Activated CD8-positive, alpha-beta T cell treated with anti-CD3 and anti-CD28 coated beads for 36 hours (primary cell): Measurements from ENCODE around the gene NLGN1. TPM values are rescaled to one million over a fixed set of nuclear protein-coding genes. Genes with fewer than 3 reads are reported as not detected.

Experiments used
- ATAC-seq: fragments of 200-7000 bp; cut with Tn5 transposase; one replicate; pipeline ENCODE4 v1.10.0; 2021; ENCODE audit warnings: mild to moderate bottlenecking, moderate library complexity
- CTCF ChIA-PET: fragments of 350-600 bp; sonication (Branson Sonifier 250); formaldehyde crosslinking; loops from one replicate; lab custom pipeline; 2021; ENCODE audit warnings: antibody characterized with exemption; lab: Charles Lee
- POLR2A ChIA-PET: fragments of 350-600 bp; sonication (Branson Sonifier 250); formaldehyde crosslinking; loops from one replicate; lab custom pipeline; 2021; ENCODE audit warnings: antibody characterized with exemption; lab: Charles Lee
- DNase-seq: peaks from one replicate; pipeline ENCODE4 v3.0.0-alpha.2; 2020
- H3K27ac Mint-ChIP-seq: one replicate; pipeline ENCODE4 v1.8.0; 2021; ENCODE audit warnings: mild to moderate bottlenecking, mixed read lengths
- H3K27me3 Mint-ChIP-seq: one replicate; pipeline ENCODE4 v1.8.0; 2021; ENCODE audit warnings: mixed read lengths
- H3K36me3 Mint-ChIP-seq: one replicate; pipeline ENCODE4 v1.8.0; 2021; ENCODE audit warnings: low read depth, mixed read lengths
- H3K4me1 Mint-ChIP-seq: one replicate; pipeline ENCODE4 v1.8.0; 2021; ENCODE audit warnings: low read depth, mixed read lengths
- H3K4me3 Mint-ChIP-seq: one replicate; pipeline ENCODE4 v1.8.0; 2021; ENCODE audit warnings: mild to moderate bottlenecking, moderate library complexity, mixed read lengths
- H3K9me3 Mint-ChIP-seq: one replicate; pipeline ENCODE4 v1.8.0; 2021; ENCODE audit warnings: mixed read lengths
- intact Hi-C: fragments of 100-400 bp; cut with micrococcal nuclease; formaldehyde crosslinking; loops from one replicate; pipeline ENCODE4 v1.10.0; 2022
- total RNA-seq, 2 experiments: library from RNA; stranded (reverse); gene quantifications; one replicate each; pipeline ENCODE4 v1.2.3, GENCODE V29; 2021
- TF ChIP-seq, protein P1 (sequence below): fragments of 200-600 bp; IDR thresholded peaks from one replicate; pipeline ENCODE4 v1.8.0; 2022; ENCODE audit warnings: antibody characterized with exemption, mild to moderate bottlenecking

Gene NLGN1
- total RNA-seq, 2 experiments from 2014 or later: not detected

- intact Hi-C loops: no loop called here
- no peak overlapping the region for H3K27ac Mint-ChIP-seq
- no peaks in the 10 kb centered on the region for H3K9me3 Mint-ChIP-seq
- CTCF ChIA-PET: no interaction called here
- no peaks in the 10 kb centered on the region for H3K4me1 Mint-ChIP-seq
- no peak for DNase-seq
- no peak overlapping the region for H3K4me3 Mint-ChIP-seq
- H3K36me3 Mint-ChIP-seq: no peaks in the 10 kb centered on the region
- no peak for ATAC-seq
- TF ChIP-seq, protein P1, sequence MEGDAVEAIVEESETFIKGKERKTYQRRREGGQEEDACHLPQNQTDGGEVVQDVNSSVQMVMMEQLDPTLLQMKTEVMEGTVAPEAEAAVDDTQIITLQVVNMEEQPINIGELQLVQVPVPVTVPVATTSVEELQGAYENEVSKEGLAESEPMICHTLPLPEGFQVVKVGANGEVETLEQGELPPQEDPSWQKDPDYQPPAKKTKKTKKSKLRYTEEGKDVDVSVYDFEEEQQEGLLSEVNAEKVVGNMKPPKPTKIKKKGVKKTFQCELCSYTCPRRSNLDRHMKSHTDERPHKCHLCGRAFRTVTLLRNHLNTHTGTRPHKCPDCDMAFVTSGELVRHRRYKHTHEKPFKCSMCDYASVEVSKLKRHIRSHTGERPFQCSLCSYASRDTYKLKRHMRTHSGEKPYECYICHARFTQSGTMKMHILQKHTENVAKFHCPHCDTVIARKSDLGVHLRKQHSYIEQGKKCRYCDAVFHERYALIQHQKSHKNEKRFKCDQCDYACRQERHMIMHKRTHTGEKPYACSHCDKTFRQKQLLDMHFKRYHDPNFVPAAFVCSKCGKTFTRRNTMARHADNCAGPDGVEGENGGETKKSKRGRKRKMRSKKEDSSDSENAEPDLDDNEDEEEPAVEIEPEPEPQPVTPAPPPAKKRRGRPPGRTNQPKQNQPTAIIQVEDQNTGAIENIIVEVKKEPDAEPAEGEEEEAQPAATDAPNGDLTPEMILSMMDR: no peak
- POLR2A ChIA-PET: no interaction called here
- no peaks in the 10 kb centered on the region for H3K27me3 Mint-ChIP-seq
Measured at GRCh38 chr3:174000675-174001074, 603.1 kb downstream of the NLGN1 start.

DNA sequence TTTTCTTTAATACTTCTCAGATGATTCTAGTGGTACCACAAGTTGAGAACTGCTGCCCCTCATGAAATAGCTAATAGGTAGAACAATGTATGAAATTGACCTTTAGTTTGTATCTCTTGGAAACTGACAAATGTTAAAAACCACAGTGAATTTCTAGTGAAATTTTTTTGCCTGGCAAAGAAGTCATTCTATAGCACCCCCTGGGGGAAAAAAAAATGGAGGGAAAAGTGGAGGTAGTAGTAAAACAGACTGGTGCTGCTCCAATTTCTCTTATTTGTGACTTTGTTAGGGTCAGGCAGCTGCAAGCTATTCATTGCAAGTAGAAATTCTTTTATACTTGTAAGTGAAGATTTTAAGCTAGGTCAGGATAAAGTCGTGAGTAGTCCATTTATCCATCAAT is 605.0 kb downstream of the NLGN1 start:
- DNase-seq: no peak
- no peaks in the 10 kb centered on the region for H3K9me3 Mint-ChIP-seq
- no peaks in the 10 kb centered on the region for H3K4me1 Mint-ChIP-seq
- no peak overlapping the region for H3K27ac Mint-ChIP-seq
- CTCF ChIA-PET: no interaction called here
- ATAC-seq: no peak
- intact Hi-C loops: no loop called here
- H3K4me3 Mint-ChIP-seq: no peak overlapping the region
- no peaks in the 10 kb centered on the region for H3K36me3 Mint-ChIP-seq
- TF ChIP-seq, protein P1: no peak
- POLR2A ChIA-PET: no interaction called here
- H3K27me3 Mint-ChIP-seq: no peaks in the 10 kb centered on the region

DNA sequence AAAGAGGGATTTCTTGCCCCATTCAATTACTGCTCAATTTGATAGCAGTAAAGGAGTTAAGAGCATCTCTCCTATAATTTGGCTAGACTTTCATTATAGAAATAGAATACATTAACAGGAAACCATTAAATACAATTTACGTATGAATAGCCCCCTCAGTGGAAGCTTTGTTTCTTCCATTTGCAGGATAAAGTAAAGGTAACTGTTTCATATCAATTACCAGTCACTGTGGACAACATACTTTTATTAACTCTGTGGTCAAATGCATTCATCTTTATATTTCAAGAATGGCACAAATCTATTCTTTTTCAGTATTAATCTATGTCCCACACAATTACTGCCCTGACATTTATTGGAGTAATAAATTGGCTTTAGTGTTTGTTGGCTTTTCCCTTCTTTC is 613.4 kb downstream of the NLGN1 start:
- no peaks in the 10 kb centered on the region for H3K36me3 Mint-ChIP-seq
- DNase-seq (no peak), ATAC-seq (no peak)
- POLR2A ChIA-PET: no interaction called here
- CTCF ChIA-PET: no interaction called here
- H3K27ac Mint-ChIP-seq: no peak overlapping the region
- no peaks in the 10 kb centered on the region for H3K9me3 Mint-ChIP-seq
- TF ChIP-seq, protein P1: no peak
- no peaks in the 10 kb centered on the region for H3K4me1 Mint-ChIP-seq
- no peak overlapping the region for H3K4me3 Mint-ChIP-seq
- H3K27me3 Mint-ChIP-seq: no peaks in the 10 kb centered on the region
- intact Hi-C loops: no loop called here

DNA sequence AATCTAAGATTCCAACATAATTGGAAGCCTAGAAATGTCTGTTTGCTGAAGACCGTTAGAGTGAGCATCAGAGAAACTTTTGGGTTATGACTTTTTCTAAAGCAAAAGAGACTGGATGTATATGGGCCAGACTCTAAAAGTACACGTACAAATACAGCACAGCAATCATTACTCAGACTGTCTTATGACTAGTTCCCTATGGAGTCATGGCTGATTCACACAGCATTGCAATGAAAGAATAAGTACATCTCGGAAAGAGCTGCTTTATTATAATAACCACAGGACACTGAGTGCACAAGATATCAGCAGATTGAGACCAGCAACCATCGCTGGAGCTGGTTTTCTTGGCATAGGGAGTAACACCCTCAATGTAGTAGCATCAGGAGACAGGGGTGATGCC is 618.6 kb downstream of the NLGN1 start:
- no peaks in the 10 kb centered on the region for H3K36me3 Mint-ChIP-seq
- intact Hi-C loops: no loop called here
- no peak for DNase-seq
- POLR2A ChIA-PET: interaction anchor here (0.5 kb wide), 1 partner anchor 87 kb away, joined by 3 read pairs; no protein-coding TSS in a partner anchor
- no peak for ATAC-seq
- CTCF ChIA-PET: no interaction called here
- no peaks in the 10 kb centered on the region for H3K4me1 Mint-ChIP-seq
- no peaks in the 10 kb centered on the region for H3K27me3 Mint-ChIP-seq
- peaks cover 4% of the 10 kb centered on the region for H3K9me3 Mint-ChIP-seq
- no peak overlapping the region for H3K4me3 Mint-ChIP-seq
- no peak overlapping the region for H3K27ac Mint-ChIP-seq
- TF ChIP-seq, protein P1: no peak

DNA sequence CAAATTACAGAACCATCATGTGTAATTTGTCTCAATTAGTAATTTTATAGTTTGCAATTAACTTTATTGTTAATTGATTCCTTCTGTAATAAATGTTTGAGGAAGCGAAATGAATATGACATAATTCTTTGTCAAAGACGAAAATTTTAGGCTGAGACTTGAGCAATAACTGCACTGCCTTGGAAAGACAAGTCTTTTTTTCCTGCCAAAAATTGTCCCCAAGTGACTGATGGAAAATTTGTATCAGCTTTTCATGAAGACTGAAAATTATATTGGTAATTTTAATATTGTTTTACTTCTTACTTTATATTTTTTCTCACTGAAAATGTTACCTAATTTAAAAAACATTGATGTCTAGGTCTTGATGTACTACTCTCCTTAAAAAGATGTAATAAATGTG is 622.6 kb downstream of the NLGN1 start:
- ATAC-seq: no peak
- no peak for DNase-seq
- Mint-ChIP-seq H3K4me3 (no peak overlapping the region), H3K27me3 (no peaks in the 10 kb centered on the region), H3K4me1 (no peaks in the 10 kb centered on the region), H3K9me3 (peaks cover 4% of the 10 kb centered on the region), H3K27ac (no peak overlapping the region), H3K36me3 (no peaks in the 10 kb centered on the region)
- ChIA-PET POLR2A (no interaction called here), CTCF (no interaction called here)
- intact Hi-C loops: no loop called here
- TF ChIP-seq, protein P1: no peak
